Activated CD8-positive, alpha-beta memory T cell treated with anti-CD3 and anti-CD28 coated beads for 36 hours (primary cell): ENCODE measurements around the gene SELENOO. TPM values are rescaled to one million over a fixed set of nuclear protein-coding genes. Genes with fewer than 3 reads are reported as not detected.

Experiments
- CTCF ChIA-PET: fragments of 350-600 bp; sonication (Branson Sonifier 250); formaldehyde crosslinking; loops from one replicate; lab custom pipeline; 2021; ENCODE audit warnings: antibody characterized with exemption; lab: Charles Lee
- POLR2A ChIA-PET: fragments of 350-600 bp; sonication (Branson Sonifier 250); formaldehyde crosslinking; loops from one replicate; lab custom pipeline; 2021; ENCODE audit warnings: antibody characterized with exemption; lab: Charles Lee
- total RNA-seq, 2 experiments: library from RNA; stranded (reverse); gene quantifications; one replicate each; pipeline ENCODE4 v1.2.3, GENCODE V29; 2021

Gene SELENOO
- total RNA-seq, 2 experiments from 2014 or later, result 24.0 to 26.3 TPM

DNA sequence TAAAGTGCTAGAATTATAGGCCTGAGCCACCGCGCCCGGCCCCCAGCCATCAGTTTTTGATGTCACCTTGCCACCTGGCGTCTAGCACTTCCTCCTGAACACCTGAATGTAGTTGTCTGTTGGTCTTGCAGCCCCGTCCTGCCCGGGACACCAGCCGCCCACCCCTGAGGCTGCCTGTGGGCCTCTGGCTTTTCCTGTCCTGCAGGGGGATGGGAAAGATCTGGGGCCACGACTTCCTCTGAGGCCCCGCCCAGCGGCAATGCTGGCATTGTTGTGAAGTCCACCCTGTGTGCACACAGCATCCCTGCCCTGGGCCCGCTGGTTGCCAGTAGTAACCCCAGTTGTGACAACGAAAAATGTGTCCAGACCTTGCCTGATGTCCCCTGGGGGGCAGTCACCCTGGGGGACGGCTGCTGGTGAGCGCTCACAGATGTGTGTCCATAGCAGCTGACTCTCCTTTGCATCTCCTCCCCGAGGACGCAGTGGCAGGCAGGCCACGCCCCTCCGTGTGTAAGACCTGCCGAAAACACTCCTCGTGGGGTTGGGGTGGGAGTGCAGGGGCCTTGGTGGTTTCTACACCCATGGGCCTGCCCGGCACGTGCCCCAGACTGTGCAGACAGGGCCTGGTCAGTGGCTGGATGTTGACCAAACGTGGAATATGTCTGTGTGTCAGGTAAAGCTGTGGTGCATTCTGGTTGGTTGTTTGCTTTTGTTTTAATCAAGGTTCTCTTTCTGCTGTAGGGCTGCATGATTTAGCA lies 6.8 kb downstream of the SELENOO start:
- ChIA-PET CTCF (interaction anchor here (0.7 to 5.4 kb wide), 5 partner anchors 18 to 58 kb away, joined by 3 to 35 read pairs (median 5); no protein-coding TSS in a partner anchor), POLR2A (no interaction called here)

DNA sequence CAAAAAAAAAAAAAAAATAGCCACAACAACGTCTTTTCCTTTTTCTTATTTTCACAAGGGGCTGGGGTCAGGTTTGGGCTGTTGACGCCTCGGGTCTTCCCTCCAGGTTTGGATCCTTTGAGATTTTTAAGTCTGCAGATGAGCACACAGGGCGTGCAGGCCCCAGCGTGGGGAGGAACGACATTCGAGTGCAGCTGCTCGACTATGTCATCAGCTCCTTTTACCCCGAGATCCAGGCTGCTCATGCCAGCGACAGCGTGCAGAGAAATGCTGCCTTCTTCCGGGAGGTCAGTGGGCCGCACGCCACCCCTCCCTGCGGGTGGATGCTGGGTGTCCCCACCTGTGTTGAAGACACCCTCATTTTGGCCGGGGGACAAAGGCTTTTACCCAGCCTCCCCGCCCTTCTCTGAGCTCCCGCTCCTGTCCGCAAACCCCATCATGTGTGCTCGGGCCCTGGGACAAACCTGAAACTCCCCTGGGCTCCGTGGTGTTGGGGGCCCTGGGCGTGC lies 7.7 kb downstream of the SELENOO start:
- CTCF ChIA-PET, result interaction anchor here (0.9 to 5.4 kb wide), 4 partner anchors 14 to 59 kb away, joined by 3 to 35 read pairs (median 4); no protein-coding TSS in a partner anchor
- POLR2A ChIA-PET, result no interaction called here

DNA sequence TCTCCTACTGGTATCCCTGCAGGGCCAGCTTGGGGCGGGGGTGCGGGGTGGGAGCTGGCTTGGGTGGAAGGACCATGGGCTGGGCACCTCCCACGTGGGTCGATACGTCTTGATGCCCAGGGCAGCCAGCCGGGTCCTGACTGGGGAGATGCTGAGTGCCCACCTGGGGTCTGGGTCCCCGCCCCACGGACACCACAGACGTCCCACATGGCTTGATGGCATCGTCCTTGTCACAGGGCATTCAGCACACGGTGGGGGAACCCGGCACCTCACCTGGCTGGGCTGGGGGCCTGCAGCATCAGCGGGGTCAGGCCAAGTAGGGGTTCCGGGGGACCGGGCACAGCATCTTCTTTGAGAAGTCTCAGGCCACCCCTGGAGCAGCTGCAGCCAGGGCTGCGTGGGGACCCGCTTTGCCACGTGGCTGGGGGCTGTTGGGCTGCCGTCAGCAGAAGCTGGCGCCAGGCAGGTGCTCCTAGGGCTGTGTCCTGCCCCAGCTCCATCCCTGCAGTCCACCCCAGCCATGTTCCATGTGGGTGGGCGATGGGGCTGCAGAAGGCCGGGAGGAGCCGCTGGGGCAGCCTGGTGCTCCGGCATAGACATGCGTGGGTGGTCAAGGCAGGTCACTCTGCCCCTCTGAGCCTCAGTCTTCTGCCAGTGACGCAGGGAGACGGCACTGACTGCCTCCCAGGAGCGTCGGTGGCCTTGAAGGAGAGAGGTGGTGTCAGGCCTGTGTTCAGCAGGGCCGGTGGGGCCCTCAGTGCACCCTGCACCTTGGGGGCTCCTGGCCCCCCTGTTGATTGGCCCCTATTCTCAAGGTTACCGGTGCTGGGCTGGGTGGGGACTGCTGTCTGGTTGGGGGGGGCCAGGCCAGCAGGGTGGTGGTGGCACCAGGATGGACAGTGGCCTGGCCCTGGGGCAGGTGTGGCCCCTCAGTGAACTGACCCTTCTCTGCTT lies 8.4 kb downstream of the SELENOO start:
- ChIA-PET CTCF (interaction anchor here (0.9 to 5.4 kb wide), 4 partner anchors 13 to 60 kb away, joined by 3 to 35 read pairs (median 4); no protein-coding TSS in a partner anchor), POLR2A (no interaction called here)

- POLR2A ChIA-PET, result no interaction called here
- CTCF ChIA-PET, result interaction anchor here (1.1 kb wide), 1 partner anchor 61 kb away, joined by 4 read pairs; no protein-coding TSS in a partner anchor
Observed at GRCh38 chr22:50209893-50210292, 9.1 kb downstream of the SELENOO start.

DNA sequence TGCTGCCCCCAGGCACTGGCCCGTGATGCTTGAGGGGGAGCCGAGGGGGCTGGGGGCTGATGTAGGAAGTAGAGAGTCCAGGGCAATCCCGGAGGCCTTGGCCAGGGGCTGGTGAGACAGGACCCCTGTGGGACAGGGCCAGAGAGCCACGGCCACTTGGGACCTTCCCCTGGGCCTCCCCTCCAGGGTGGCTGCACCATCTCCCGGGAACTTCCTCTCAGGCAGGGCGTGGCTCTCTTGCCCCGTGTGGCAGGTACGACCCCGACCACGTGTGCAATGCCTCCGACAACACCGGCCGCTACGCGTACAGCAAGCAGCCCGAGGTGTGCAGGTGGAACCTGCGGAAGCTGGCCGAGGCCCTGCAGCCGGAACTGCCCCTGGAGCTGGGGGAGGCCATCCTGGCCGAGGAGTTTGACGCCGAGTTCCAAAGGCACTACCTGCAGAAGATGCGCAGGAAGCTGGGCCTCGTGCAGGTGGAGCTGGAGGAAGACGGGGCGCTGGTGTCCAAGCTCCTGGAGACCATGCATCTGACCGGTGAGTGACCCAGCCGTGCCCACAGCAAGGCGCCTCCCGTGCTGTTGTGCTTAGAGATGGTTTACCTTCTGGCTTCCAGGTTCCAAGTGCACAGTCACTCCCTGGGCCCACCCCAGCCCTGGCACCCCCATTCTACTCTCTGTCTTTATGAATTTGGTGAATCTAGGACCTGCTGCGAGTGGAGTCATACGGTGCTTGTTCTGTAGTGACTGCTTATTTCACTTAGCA lies 9.7 kb downstream of the SELENOO start:
- ChIA-PET POLR2A (no interaction called here), CTCF (interaction anchor here (0.6 to 1.1 kb wide), 2 partner anchors 61 to 85 kb away, joined by 4 to 5 read pairs; no protein-coding TSS in a partner anchor)

DNA sequence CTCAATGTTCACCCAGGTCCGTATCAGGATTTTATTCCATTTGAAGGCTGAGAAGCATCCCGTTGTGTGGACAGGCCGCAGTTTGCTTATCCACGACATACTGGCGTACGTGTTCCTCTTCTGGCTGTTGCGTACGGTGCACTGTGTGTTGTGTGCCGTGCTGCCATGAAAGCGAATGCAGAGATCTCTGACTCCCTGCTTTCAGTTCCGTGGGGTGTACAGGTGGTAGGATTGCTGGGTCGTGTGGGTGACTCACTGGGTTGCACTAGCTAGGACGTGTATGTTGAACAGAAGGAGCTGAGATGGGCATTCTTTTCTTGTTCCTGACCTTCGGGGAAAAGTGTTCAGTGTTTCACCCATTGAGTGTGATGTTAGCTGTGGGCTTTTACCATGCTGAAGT lies 10.3 kb downstream of the SELENOO start:
- POLR2A ChIA-PET, result no interaction called here
- CTCF ChIA-PET, result interaction anchor here (0.6 to 1.7 kb wide), 3 partner anchors 20 to 84 kb away, joined by 4 to 5 read pairs (median 5); no protein-coding TSS in a partner anchor

GRCh38 chr22:50213263-50213662 lies 12.5 kb downstream of the SELENOO start:
- ChIA-PET POLR2A (no interaction called here), CTCF (no interaction called here)

DNA sequence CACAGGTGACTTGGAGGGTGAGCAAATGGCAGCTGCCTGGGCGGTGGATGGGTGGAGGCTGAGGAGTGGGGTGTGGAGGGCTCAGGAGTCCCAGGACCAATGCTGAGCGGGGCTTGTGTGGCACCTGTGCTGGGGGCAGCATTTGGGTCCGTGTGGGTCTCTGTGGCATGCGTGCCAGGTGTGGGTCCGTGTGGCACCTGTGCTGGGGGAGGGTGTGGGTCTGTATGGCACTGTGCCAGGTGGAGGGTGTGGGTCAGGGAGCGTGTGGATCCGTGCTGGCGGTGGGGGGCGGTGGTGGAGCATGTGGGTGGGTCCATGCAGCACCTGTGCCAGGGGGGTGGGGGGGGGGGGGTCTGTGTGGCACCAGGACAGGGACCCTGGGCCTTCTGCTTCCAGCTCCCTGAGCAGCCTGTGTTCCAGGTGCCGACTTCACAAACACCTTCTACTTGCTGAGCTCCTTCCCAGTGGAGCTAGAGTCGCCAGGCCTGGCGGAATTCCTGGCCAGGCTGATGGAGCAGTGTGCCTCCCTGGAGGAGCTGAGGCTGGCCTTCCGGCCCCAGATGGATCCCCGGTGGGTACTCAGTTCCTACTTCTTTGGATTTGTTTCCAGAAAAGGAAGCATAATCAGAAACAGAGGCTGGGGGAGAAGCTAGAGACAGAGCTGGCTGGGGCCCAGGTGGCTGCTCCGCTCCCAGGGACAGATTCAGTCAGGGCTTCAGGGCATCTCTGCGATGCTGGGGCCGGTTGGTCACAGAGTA lies 14.7 kb downstream of the SELENOO start:
- POLR2A ChIA-PET, result no interaction called here

GRCh38 chr22:50216055-50216683 lies 15.4 kb downstream of the SELENOO start:
- POLR2A ChIA-PET, result no interaction called here
- CTCF ChIA-PET, result interaction anchor here (0.6 to 2.3 kb wide), 2 partner anchors 67 to 276 kb away, joined by 3 to 7 read pairs; no protein-coding TSS in a partner anchor

More for the DNA sequence above, 14.7 kb downstream of the SELENOO start:
- CTCF ChIA-PET, result interaction anchor here (0.6 to 2.3 kb wide), 2 partner anchors 66 to 276 kb away, joined by 3 to 7 read pairs; no protein-coding TSS in a partner anchor

DNA sequence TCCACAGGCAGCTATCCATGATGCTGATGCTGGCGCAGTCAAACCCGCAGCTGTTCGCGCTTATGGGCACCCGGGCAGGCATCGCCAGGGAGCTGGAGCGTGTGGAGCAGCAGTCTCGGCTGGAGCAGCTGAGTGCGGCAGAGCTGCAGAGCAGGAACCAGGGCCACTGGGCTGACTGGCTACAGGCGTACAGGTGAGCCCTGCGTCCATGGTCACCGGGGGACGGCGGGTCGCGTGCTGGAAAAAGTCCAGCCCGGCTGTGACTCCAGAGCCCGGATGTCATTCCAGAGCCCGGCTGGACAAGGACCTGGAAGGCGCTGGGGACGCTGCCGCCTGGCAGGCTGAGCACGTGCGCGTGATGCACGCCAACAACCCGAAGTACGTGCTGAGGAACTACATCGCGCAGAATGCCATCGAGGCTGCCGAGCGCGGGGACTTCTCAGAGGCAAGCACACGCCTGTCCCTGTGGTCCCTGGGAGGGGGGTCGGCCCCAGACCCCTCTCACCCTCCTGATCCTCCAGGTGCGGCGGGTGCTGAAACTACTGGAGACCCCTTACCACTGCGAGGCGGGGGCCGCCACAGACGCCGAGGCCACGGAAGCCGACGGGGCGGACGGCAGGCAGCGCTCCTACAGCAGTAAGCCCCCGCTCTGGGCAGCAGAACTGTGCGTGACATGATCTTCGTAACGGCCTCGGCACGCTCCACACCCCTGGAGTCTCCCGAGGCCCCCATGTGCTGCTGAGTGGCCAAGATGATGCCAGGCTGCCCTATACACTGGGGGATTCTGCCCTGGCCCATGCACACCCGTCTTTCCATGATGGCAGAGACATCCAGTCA lies 16.1 kb downstream of the SELENOO start:
- CTCF ChIA-PET, result no interaction called here
- POLR2A ChIA-PET, result interaction anchor here (0.6 kb wide), 1 partner anchor 14 kb away, joined by 9 read pairs; no protein-coding TSS in a partner anchor

GRCh38 chr22:50217543-50218152 lies 16.8 kb downstream of the SELENOO start:
- POLR2A ChIA-PET, result no interaction called here
- CTCF ChIA-PET, result interaction anchor here (1.3 kb wide), 1 partner anchor 27 kb away, joined by 5 read pairs; no protein-coding TSS in a partner anchor

GRCh38 chr22:50218153-50218995 lies 17.6 kb downstream of the SELENOO start:
- CTCF ChIA-PET, result interaction anchor here (1.3 kb wide), 1 partner anchor 28 kb away, joined by 5 read pairs; no protein-coding TSS in a partner anchor
- POLR2A ChIA-PET, result no interaction called here

DNA sequence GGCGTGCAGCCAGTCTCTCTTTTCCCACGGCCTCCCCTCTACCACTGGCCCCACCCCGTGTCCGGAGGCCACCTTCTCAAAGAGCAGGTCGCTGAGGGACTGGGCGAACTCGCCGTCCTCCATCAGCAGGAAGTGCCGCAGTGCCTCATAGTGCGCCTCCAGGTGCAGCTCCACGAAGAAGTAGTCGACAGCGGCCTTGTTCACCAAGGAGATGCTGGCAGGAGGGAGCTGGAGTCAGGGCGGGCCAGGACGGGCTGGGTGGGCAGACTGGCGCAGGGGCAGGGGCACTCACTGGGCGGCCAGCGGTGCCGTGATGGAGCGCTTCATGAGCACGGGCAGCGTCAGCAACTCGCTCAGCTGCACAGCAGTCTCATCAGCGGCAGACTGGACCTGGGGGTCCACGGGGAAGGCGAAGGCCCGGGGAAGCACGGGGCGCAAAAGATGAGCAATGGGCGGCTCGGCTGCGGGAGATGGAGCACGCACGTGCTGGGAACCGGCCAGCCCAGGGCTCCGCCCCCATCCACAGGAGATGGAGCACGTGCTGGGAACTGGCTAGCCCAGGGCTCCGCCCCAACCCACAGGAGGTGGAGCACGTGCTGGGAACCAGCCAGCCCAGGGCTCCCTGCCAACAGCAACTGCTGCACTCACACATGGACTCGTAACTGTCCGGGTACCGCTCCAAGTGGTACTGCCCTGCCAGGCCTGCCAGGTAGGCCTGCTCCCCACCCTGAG lies 18.4 kb downstream of the SELENOO start:
- ChIA-PET POLR2A (no interaction called here), CTCF (interaction anchor here (0.6 kb wide), 1 partner anchor 13 kb away, joined by 3 read pairs; no protein-coding TSS in a partner anchor)
